Measurements from ENCODE around the gene ZSWIM4.

The ZSWIM4 gene

DNA sequence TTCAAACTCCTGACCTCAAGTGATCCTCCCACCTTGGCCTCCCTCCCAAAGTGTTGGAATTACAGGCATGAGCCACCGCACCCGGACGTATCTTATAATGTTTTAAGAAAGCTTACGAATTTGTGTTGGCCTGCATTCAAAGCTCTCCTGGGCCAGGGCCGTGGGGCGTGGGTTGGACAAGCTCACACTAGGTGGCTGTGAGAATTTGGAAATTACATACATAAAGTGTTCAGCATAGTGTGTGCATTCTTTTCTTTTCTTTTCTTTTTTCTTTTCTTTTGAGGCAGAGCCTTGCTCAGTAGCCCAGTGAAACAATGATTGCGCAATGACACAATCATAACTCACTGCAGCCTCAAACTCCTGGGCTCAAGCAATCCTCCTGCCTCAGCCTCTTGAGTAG lies 2.6 kb downstream of the ZSWIM4 start:
- peaks cover 30 to 47% (median 44%) of the 10 kb centered on the region in 10 experiments for H3K4me1 ChIP-seq
- no peaks in the 10 kb centered on the region for H3K27me3 ChIP-seq
- peak; percentile 93 to 100 (median 98) for TF ChIP-seq Cebpa-rat (IDR thresholded peaks at IDR 0.05)
- peak overlapping the region in 1 of 11 experiments; percentile 9; a peak in 1 of 22 replicates for H3K9ac ChIP-seq
- H3K36me3 ChIP-seq, result peaks cover 1 to 44% (median 21%) of the 10 kb centered on the region in 11 experiments; a peak in 17 of 22 replicates
- H3K4me3 ChIP-seq, result no peak overlapping the region
- H3K9me3 ChIP-seq (replicated peaks in 1 of 11), result no peaks in the 10 kb centered on the region
- H3K27ac ChIP-seq, result no peak overlapping the region
- peaks cover 0 to 12% (median 4%) of the 10 kb centered on the region in 11 experiments; a peak in 4 of 22 replicates for H4K20me1 ChIP-seq
- H3K4me2 ChIP-seq, result peak overlapping the region in 10 of 11 experiments; percentile 18 to 99 (median 98); a peak in 16 of 22 replicates

DNA sequence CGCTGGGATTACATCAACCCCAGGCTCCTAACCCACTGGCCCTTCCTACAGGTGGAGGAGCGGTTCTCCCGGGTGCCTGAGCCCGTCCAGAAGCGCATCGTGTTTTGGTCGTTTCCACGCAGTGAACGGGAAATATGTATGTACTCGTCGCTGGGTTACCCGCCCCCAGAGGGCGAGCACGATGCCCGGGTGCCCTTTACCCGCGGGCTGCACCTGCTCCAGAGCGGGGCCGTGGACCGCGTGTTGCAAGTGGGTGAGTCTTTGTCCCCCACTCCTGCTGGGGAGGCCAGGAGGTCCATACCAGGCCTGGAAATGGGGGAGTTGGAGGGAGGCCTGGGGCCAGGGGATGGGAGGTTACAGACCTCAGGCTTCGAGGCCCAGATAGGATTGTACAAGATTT lies 4.4 kb downstream of the ZSWIM4 start:
- Histone ChIP-seq H3K9me3 (replicated peaks in 1 of 11) (no peaks in the 10 kb centered on the region), H3K27me3 (no peaks in the 10 kb centered on the region), H3K9ac (no peak overlapping the region), H4K20me1 (peaks cover 0 to 12% (median 4%) of the 10 kb centered on the region in 11 experiments; a peak in 4 of 22 replicates), H3K4me3 (no peak overlapping the region), H3K4me2 (no peak overlapping the region), H3K36me3 (peaks cover 10 to 55% (median 32%) of the 10 kb centered on the region in 11 experiments; a peak in 21 of 22 replicates), H3K4me1 (peaks cover 18 to 30% (median 27%) of the 10 kb centered on the region in 10 experiments), H3K27ac (no peak overlapping the region)
- no peak for TF ChIP-seq Cebpa-rat (IDR thresholded peaks at IDR 0.05)

DNA sequence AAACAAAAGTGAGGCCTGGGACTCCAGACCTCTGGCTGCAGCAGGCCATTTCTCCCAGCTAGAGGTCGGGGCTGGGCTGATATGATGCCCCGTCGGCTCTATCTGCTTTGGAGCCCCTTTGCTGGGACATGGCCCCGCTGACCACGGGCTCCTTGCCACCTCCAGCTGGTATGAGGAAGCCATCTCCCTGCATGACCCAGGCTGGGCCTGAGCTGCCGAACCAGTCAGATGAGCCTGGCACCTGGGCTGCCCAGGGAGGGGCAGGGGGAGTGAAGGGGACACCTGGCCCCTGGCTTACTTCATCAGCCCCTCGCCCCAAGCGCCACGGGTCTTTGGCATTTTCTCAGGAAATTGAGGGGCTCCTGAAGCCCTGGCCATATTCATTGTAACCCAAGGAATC lies 7.8 kb downstream of the ZSWIM4 start:
- TF ChIP-seq Cebpa-rat (IDR thresholded peaks at IDR 0.05), result no peak
- Histone ChIP-seq H3K36me3 (peaks cover 33 to 86% (median 57%) of the 10 kb centered on the region in 11 experiments), H3K9ac (0 out of 22 replicates have a peak overlapping the region, but pooled peaks of 1 of the 11 experiments have one; percentile 10), H4K20me1 (no peaks in the 10 kb centered on the region; a peak in 1 of 22 replicates), H3K27ac (peak overlapping the region in 2 of 11 experiments; percentile 14 to 17; a peak in 2 of 22 replicates), H3K4me3 (no peak overlapping the region), H3K27me3 (no peaks in the 10 kb centered on the region), H3K9me3 (replicated peaks in 1 of 11) (no peaks in the 10 kb centered on the region), H3K4me2 (no peak overlapping the region), H3K4me1 (peaks cover 0 to 6% (median 4%) of the 10 kb centered on the region in 10 experiments; a peak in 18 of 20 replicates)

DNA sequence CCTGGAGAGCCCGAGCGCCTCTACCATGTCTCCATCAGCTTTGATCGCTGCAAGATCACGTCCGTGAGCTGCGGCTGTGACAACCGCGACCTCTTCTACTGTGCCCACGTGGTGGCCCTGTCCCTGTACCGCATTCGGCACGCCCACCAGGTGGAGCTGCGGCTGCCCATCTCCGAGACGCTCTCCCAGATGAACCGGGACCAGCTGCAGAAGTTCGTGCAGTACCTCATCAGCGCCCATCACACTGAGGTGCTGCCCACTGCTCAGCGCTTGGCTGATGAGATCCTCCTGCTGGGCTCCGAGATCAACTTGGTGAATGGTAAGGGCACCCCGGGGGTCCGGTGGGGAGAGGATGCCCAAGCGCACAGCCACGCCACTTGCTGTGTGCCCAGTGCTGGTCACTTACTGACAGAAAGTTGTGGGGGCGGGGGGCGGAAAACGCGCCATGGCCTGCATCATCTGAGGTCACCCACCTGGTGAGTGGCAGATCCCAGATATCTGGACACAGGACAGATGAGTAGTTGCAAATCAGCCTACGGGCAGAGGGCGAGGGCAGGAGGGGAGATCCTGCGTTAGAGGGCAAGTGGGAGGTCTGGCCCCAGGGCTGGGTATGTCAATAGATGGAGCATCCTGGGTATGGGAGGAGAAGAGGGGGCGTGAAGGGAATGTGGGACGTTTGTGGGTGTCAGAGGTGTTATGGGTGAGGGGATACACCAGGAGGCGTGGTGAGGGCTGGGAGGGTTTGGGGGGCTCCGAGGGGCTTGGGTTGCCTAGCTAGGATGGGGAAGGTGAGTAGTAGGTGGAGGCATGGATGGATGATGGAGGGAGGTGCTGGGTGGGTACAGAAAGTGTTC lies 9.8 kb downstream of the ZSWIM4 start:
- H3K9ac ChIP-seq, result no peak overlapping the region
- no peaks in the 10 kb centered on the region for H3K27me3 ChIP-seq
- no peak overlapping the region for H3K4me2 ChIP-seq
- H3K4me3 ChIP-seq, result no peak overlapping the region
- no peak overlapping the region for H3K27ac ChIP-seq
- H3K4me1 ChIP-seq, result no peaks in the 10 kb centered on the region
- H3K9me3 ChIP-seq (replicated peaks in 1 of 11), result no peaks in the 10 kb centered on the region
- TF ChIP-seq Cebpa-rat (IDR thresholded peaks at IDR 0.05), result no peak
- peaks cover 0 to 6% (median 0%) of the 10 kb centered on the region in 11 experiments; a peak in 2 of 22 replicates for H4K20me1 ChIP-seq
- peaks cover 53 to 90% (median 69%) of the 10 kb centered on the region in 11 experiments for H3K36me3 ChIP-seq

DNA sequence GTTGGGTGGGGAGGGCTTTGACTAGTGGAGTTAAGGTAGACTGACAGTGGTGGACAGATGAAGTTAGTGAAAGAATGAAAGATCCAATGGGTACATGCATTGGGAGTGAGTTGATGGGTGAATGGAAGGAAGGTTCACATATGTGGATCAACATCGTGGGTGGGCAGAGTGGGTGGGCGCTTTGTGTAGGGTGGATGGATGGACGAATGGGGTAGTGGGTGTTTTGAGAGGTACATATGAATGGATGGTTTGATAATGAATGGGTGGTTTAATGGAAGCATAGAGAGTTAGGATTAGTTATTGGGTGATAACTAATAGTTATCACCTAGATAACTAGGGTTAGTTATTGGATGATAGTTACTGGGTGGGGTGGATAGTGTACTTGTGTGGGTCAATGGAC lies 11.5 kb downstream of the ZSWIM4 start:
- Histone ChIP-seq H3K4me2 (no peak overlapping the region), H3K4me3 (no peak overlapping the region), H3K27me3 (no peaks in the 10 kb centered on the region), H3K9me3 (replicated peaks in 1 of 11) (no peaks in the 10 kb centered on the region), H4K20me1 (peaks cover 0 to 6% (median 0%) of the 10 kb centered on the region in 11 experiments; a peak in 2 of 22 replicates), H3K4me1 (no peaks in the 10 kb centered on the region), H3K36me3 (peaks cover 66 to 94% (median 77%) of the 10 kb centered on the region in 11 experiments), H3K9ac (no peak overlapping the region), H3K27ac (no peak overlapping the region)
- TF ChIP-seq Cebpa-rat (IDR thresholded peaks at IDR 0.05), result no peak

DNA sequence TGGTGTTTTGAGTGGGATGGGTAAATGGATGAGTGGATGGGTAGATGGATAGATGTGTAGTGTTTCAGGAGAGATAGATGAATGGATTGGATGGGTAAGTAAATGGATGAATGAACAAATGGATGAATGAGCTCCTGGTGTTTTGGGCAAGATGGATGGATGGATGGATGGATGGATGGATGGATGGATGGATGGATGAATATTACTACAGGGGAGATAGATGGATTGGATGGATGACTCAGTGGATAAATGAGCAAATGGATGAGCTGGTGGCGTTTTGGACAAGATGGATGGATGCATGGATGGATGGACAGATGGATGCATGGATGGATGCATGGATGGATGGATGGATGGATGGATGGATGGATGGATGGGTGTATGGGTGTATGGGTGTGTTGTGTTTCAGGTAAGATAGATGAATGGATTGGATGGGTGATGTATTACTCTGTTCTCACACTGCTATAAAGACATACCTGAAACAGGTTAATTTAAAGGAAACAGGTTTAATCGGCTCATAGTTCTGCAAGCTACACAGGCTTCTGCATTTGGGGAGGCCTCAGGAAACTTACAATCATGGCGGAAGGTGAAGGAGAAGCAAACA lies 12.3 kb downstream of the ZSWIM4 start:
- no peak overlapping the region for H3K9ac ChIP-seq
- peaks cover 69 to 96% (median 78%) of the 10 kb centered on the region in 11 experiments for H3K36me3 ChIP-seq
- no peaks in the 10 kb centered on the region for H3K27me3 ChIP-seq
- no peaks in the 10 kb centered on the region for H3K9me3 ChIP-seq (replicated peaks in 1 of 11)
- no peak overlapping the region for H3K27ac ChIP-seq
- H3K4me3 ChIP-seq, result no peak overlapping the region
- H4K20me1 ChIP-seq, result peaks cover 0 to 6% (median 0%) of the 10 kb centered on the region in 11 experiments; a peak in 2 of 22 replicates
- H3K4me2 ChIP-seq, result no peak overlapping the region
- H3K4me1 ChIP-seq, result no peaks in the 10 kb centered on the region
- TF ChIP-seq Cebpa-rat (IDR thresholded peaks at IDR 0.05), result no peak

DNA sequence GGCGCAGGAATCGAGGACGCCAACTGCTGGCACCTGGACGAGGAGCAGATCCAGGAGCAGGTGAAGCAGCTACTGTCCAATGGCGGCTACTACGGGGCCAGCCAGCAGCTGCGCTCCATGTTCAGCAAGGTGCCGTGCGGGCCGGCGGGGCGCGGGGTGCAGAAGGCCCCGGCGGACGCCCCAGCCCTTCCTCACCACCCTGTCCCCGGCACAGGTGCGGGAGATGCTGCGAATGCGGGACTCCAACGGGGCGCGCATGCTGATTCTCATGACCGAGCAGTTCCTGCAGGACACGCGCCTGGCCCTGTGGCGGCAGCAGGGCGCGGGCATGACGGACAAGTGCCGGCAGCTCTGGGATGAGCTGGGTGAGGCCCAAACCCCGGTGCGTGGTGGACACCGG lies 13.6 kb downstream of the ZSWIM4 start:
- Histone ChIP-seq H3K9ac (no peak overlapping the region), H4K20me1 (peaks cover 0 to 6% (median 0%) of the 10 kb centered on the region in 11 experiments; a peak in 2 of 22 replicates), H3K4me3 (no peak overlapping the region), H3K9me3 (replicated peaks in 1 of 11) (0 out of 22 replicates have a peak, but pooled peaks cover 0 to 5% (median 0%) of the 10 kb centered on the region in 11 experiments), H3K27me3 (no peaks in the 10 kb centered on the region), H3K27ac (no peak overlapping the region), H3K36me3 (peaks cover 73 to 100% (median 83%) of the 10 kb centered on the region in 11 experiments), H3K4me1 (peaks cover 0 to 1% (median 0%) of the 10 kb centered on the region in 10 experiments; a peak in 1 of 20 replicates), H3K4me2 (no peak overlapping the region)
- no peak for TF ChIP-seq Cebpa-rat (IDR thresholded peaks at IDR 0.05)

DNA sequence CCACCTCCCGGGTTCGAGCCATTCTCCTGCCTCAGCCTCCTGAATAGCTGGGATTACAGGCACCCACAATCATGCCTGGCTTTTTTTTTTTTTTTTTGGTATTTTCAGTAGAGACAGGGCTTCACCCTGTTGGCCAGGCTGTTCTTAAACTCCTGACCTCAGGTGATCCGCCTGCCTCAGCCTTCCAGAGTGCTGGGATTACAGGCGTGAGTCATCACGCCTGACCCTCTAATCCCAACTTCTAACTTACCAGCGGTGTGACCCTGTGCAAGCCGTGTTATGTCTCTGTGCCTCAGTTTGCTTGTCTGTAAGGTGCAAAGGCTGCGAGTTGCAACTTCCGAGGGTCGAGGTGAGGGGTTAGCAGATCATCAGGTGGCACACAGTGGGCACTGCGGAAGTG lies 17.3 kb downstream of the ZSWIM4 start:
- Histone ChIP-seq H3K9me3 (replicated peaks in 1 of 11) (0 out of 22 replicates have a peak, but pooled peaks cover 0 to 5% (median 0%) of the 10 kb centered on the region in 11 experiments), H3K36me3 (peaks cover 68 to 100% (median 86%) of the 10 kb centered on the region in 11 experiments), H4K20me1 (peaks cover 0 to 6% (median 0%) of the 10 kb centered on the region in 11 experiments; a peak in 2 of 22 replicates), H3K27me3 (no peaks in the 10 kb centered on the region), H3K9ac (no peak overlapping the region), H3K4me1 (peaks cover 0 to 25% (median 13%) of the 10 kb centered on the region in 10 experiments; a peak in 16 of 20 replicates), H3K4me2 (no peak overlapping the region), H3K4me3 (no peak overlapping the region), H3K27ac (no peak overlapping the region)
- no peak for TF ChIP-seq Cebpa-rat (IDR thresholded peaks at IDR 0.05)

DNA sequence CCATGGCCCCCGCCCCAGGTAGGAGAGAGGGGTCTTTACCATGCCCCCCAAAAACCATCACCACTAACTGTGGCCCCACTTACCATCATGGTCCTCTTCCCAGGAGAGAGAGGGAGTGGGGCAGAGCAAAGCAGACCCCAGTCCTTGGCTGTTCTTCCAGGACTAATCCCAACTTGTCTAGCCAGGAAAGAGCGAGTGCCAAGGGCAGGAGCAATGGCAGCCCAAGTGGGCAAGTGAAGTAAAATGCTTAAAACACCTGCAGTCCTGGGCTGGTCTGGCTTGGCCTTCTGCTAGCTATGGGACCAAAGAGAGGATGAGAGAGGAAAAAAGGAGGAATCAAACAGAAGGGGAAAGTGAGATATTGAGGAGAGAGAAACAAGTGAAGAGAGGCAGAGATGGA lies 17.9 kb downstream of the ZSWIM4 start:
- no peaks in the 10 kb centered on the region for H3K27me3 ChIP-seq
- H3K4me2 ChIP-seq, result no peak overlapping the region
- peaks cover 0 to 6% (median 0%) of the 10 kb centered on the region in 11 experiments; a peak in 2 of 22 replicates for H4K20me1 ChIP-seq
- H3K4me1 ChIP-seq, result peaks cover 0 to 28% (median 15%) of the 10 kb centered on the region in 10 experiments; a peak in 16 of 20 replicates
- 0 out of 22 replicates have a peak, but pooled peaks cover 0 to 5% (median 0%) of the 10 kb centered on the region in 11 experiments for H3K9me3 ChIP-seq (replicated peaks in 1 of 11)
- peaks cover 62 to 98% (median 82%) of the 10 kb centered on the region in 11 experiments for H3K36me3 ChIP-seq
- no peak overlapping the region for H3K27ac ChIP-seq
- H3K4me3 ChIP-seq, result no peak overlapping the region
- no peak for TF ChIP-seq Cebpa-rat (IDR thresholded peaks at IDR 0.05)
- no peak overlapping the region for H3K9ac ChIP-seq

All from BLaER1 treated with 17β-estradiol and CSF1 and Interleukin-3, amounts not matched to agents 10 nM and 100 nM (cell line).